H1 (cell line): ENCODE measurements around the gene TRIP13.

Experiments used
- CEBPB ChIP-seq: IDR thresholded peaks from 2 replicates; pipeline ENCODE4 v1.6.1; 2012; ENCODE audit warnings: low read depth, low read length
- EP300 ChIP-seq, 2 experiments: IDR thresholded peaks; 1 replicate in 1 of 2; 2 replicates in 1 of 2; pipeline ENCODE4 v1.6.1; 2011 to 2012; ENCODE audit warnings: low read depth in 2 of 2, low read length in 2 of 2, mild to moderate bottlenecking in 2 of 2, borderline replicate concordance in 1 of 2, inconsistent platforms in 1 of 2, moderate library complexity in 1 of 2
- EZH2 ChIP-seq: fragments of 200-600 bp; sonication (generic); IDR thresholded peaks from 2 replicates; pipeline ENCODE4 v1.7.1; 2012; ENCODE audit warnings: low read depth, mild to moderate bottlenecking, moderate library complexity, low read length, inconsistent platforms; ENCODE audit not compliant: severe bottlenecking
- JUND ChIP-seq: IDR thresholded peaks from 2 replicates; pipeline ENCODE4 v1.6.1; 2011; ENCODE audit warnings: mild to moderate bottlenecking, improper control_type of control experiment, low read length
- POLR2A ChIP-seq, 2 experiments: IDR thresholded peaks; 1 replicate in 1 of 2; 2 replicates in 1 of 2; pipeline ENCODE4 v1.6.1; 2011; ENCODE audit warnings: low read depth in 2 of 2, low read length in 2 of 2, mild to moderate bottlenecking in 2 of 2; ENCODE audit errors: control extremely low read depth in 1 of 2
- POLR2AphosphoS5 ChIP-seq: IDR thresholded peaks from 2 replicates; pipeline ENCODE4 v1.6.1; 2011; ENCODE audit warnings: low read depth, low read length
- SIN3A ChIP-seq, 2 experiments: IDR thresholded peaks in 1 of 2; conservative IDR thresholded peaks in 1 of 2; 2 replicates each; pipeline ENCODE4 v1.6.1; 2011 to 2012; ENCODE audit warnings: low read length in 2 of 2, improper control_type of control experiment in 1 of 2, low read depth in 1 of 2, mild to moderate bottlenecking in 1 of 2
- TAF1 ChIP-seq: IDR thresholded peaks from 2 replicates; pipeline ENCODE4 v1.6.1; 2011; ENCODE audit warnings: mild to moderate bottlenecking, low read depth, low read length
- YY1 ChIP-seq: IDR thresholded peaks from 2 replicates; pipeline ENCODE4 v1.6.1; 2011; ENCODE audit warnings: low read depth, mild to moderate bottlenecking, low read length
- TF ChIP-seq, protein P1 (sequence below), 3 experiments: IDR thresholded peaks; 1 replicate in 2 of 3; 2 replicates in 1 of 3; pipeline versions ENCODE4 v1.5.1 to v1.6.1; 2011; ENCODE audit warnings: low read length in 3 of 3, mild to moderate bottlenecking in 3 of 3, inconsistent platforms in 2 of 3, low read depth in 1 of 3, moderate library complexity in 1 of 3; ENCODE audit not compliant: insufficient read depth in 1 of 3; ENCODE audit errors: control extremely low read depth in 1 of 3

DNA sequence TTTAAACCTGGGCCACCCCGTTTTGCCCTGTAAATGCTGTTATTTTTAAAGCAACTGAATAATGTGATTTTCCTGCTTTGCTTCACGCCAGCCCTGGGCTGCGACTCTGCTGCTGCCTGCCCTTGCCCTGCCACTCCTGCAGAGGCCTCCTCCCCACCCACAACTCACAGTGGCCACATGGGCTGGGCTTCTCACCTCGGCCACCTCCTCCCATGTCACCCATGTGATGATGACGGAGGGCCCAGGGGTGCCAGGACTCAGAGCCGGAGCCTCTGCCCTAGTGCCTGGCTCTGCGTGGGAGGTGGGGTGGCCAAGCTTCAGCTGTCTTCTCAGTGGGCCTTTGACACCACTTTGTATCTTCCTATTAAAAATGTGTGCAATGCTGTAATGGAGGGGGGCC lies 67.9 kb downstream of the TRIP13 start:
- TF ChIP-seq POLR2A (IDR thresholded peaks at IDR 0.05; ENCODE audit: control extremely low read depth in 1 of 2, low read depth in 2 of 2, low read length in 2 of 2) = no peak
- TF ChIP-seq, protein P1, sequence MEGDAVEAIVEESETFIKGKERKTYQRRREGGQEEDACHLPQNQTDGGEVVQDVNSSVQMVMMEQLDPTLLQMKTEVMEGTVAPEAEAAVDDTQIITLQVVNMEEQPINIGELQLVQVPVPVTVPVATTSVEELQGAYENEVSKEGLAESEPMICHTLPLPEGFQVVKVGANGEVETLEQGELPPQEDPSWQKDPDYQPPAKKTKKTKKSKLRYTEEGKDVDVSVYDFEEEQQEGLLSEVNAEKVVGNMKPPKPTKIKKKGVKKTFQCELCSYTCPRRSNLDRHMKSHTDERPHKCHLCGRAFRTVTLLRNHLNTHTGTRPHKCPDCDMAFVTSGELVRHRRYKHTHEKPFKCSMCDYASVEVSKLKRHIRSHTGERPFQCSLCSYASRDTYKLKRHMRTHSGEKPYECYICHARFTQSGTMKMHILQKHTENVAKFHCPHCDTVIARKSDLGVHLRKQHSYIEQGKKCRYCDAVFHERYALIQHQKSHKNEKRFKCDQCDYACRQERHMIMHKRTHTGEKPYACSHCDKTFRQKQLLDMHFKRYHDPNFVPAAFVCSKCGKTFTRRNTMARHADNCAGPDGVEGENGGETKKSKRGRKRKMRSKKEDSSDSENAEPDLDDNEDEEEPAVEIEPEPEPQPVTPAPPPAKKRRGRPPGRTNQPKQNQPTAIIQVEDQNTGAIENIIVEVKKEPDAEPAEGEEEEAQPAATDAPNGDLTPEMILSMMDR (IDR thresholded peaks at IDR 0.05; ENCODE audit: control extremely low read depth in 1 of 3, insufficient read depth in 1 of 3, low read depth in 1 of 3, low read length in 3 of 3) = no peak
- TF ChIP-seq EP300 (IDR thresholded peaks at IDR 0.05; ENCODE audit: borderline replicate concordance in 1 of 2, low read depth in 2 of 2, low read length in 2 of 2) = no peak
- TF ChIP-seq CEBPB = no peak
- TF ChIP-seq JUND = no peak
- no peak for TF ChIP-seq SIN3A (conservative IDR thresholded peaks at IDR 0.05 in 1 of 2, IDR thresholded peaks at IDR 0.05 in 1 of 2; ENCODE audit: low read depth in 1 of 2, low read length in 2 of 2)
- TF ChIP-seq EZH2 = no peak
- no peak for TF ChIP-seq TAF1
- no peak for TF ChIP-seq YY1
- TF ChIP-seq POLR2AphosphoS5 = no peak
